Kidney tubule cell (primary cell): ENCODE measurements around the gene ARMH2.
A peak's percentile ranks its signal among the peaks of the same experiment; 100 is the strongest.
"Not testable (repeated sequence)": the region's sequence is repeated elsewhere in the genome, so short reads cannot be mapped to it uniquely, and the experiment has no call there.

Experiments used
- DNase-seq: peaks from one replicate; pipeline ENCODE4 v3.0.0-alpha.2; 2018; ENCODE audit warnings: low spot score

ARMH2 gene

GRCh38 chr6:24764833-24765828 lies 33.6 kb downstream of the ARMH2 start:
- not testable (repeated sequence) for DNase-seq

GRCh38 chr6:24763578-24763977 lies 35.1 kb downstream of the ARMH2 start:
- no peak for DNase-seq

- no peak for DNase-seq
Observed at GRCh38 chr6:24761851-24762250, 36.9 kb downstream of the ARMH2 start.

GRCh38 chr6:24761193-24761835 lies 37.4 kb downstream of the ARMH2 start:
- no peak for DNase-seq

- no peak for DNase-seq
Observed at GRCh38 chr6:24760210-24760609, 38.5 kb downstream of the ARMH2 start.

GRCh38 chr6:24759718-24760117 lies 39.0 kb downstream of the ARMH2 start:
- DNase-seq, result no peak

GRCh38 chr6:24757611-24758010 lies 41.1 kb downstream of the ARMH2 start:
- no peak for DNase-seq

- DNase-seq, result peak; percentile 31
Observed at GRCh38 chr6:24755279-24755678, 43.4 kb downstream of the ARMH2 start.

GRCh38 chr6:24754378-24754777 lies 44.3 kb downstream of the ARMH2 start:
- DNase-seq, result not testable (repeated sequence)

GRCh38 chr6:24753545-24753944 lies 45.2 kb downstream of the ARMH2 start:
- peak; percentile 71 for DNase-seq

GRCh38 chr6:24752917-24753492 lies 45.7 kb downstream of the ARMH2 start:
- no peak for DNase-seq

GRCh38 chr6:24752503-24752902 lies 46.2 kb downstream of the ARMH2 start:
- DNase-seq, result no peak

- not testable (repeated sequence) for DNase-seq
Observed at GRCh38 chr6:24750878-24751277, 47.8 kb downstream of the ARMH2 start.

- DNase-seq, result no peak
Observed at GRCh38 chr6:24749297-24749696, 49.4 kb downstream of the ARMH2 start.
